H1 (cell line): ENCODE results near the gene TMEM253.

ENCODE experiments used
- CEBPB ChIP-seq: IDR thresholded peaks from 2 replicates; pipeline ENCODE4 v1.6.1; 2012; ENCODE audit warnings: low read depth, low read length
- CHD1 ChIP-seq: IDR thresholded peaks from 2 replicates; pipeline ENCODE4 v1.6.1; 2012; ENCODE audit warnings: low read depth, low read length, improper control_type of control experiment
- CTCF ChIP-seq, 3 experiments: IDR thresholded peaks; 1 replicate in 2 of 3; 2 replicates in 1 of 3; pipeline versions ENCODE4 v1.5.1 to v1.6.1; 2011; ENCODE audit warnings: low read length in 3 of 3, mild to moderate bottlenecking in 3 of 3, inconsistent platforms in 2 of 3, low read depth in 1 of 3, moderate library complexity in 1 of 3; ENCODE audit not compliant: insufficient read depth in 1 of 3; ENCODE audit errors: control extremely low read depth in 1 of 3
- EGR1 ChIP-seq: IDR thresholded peaks from 2 replicates; pipeline ENCODE4 v1.6.1; 2011; ENCODE audit warnings: low read depth, low read length, borderline replicate concordance
- EZH2 ChIP-seq: fragments of 200-600 bp; sonication (generic); IDR thresholded peaks from 2 replicates; pipeline ENCODE4 v1.7.1; 2012; ENCODE audit warnings: low read depth, mild to moderate bottlenecking, moderate library complexity, low read length, inconsistent platforms; ENCODE audit not compliant: severe bottlenecking
- POLR2AphosphoS5 ChIP-seq: IDR thresholded peaks from 2 replicates; pipeline ENCODE4 v1.6.1; 2011; ENCODE audit warnings: low read depth, low read length
- SP4 ChIP-seq: IDR thresholded peaks from 2 replicates; pipeline ENCODE4 v1.6.1; 2012; ENCODE audit warnings: low read length, inconsistent platforms
- TBP ChIP-seq: IDR thresholded peaks from 2 replicates; pipeline ENCODE4 v1.6.1; 2011; ENCODE audit warnings: low read depth, low read length, improper control_type of control experiment
- USF2 ChIP-seq: IDR thresholded peaks from 2 replicates; pipeline ENCODE4 v1.6.1; 2011; ENCODE audit warnings: low read length, improper control_type of control experiment
- YY1 ChIP-seq: IDR thresholded peaks from 2 replicates; pipeline ENCODE4 v1.6.1; 2011; ENCODE audit warnings: low read depth, mild to moderate bottlenecking, low read length

DNA sequence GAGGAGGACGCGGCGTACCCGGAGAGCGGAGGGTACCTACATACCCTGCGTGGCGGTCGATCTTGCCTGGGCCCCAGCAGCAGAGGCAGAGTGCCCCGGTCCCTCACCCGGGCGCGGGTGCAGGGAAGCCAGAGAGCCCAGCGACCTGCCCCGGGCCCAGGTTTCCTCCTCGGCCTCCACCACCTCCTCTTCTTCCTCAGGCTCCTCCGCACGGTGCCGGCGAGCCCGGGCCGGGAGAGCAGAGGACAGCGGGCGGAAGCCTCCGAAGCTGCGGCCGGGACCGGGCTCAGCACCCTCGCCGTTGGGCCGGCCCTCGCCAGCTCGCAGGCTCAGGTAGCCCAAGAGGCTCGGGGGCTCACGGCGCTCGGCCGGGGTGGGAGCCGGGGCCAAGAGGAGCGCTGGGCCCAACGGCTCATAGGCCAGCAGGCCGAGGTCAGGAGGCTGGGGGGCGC is 9.0 kb upstream of the TMEM253 start:
- TF ChIP-seq EZH2 (no peak), EGR1 (no peak), CHD1 (no peak), SP4 (no peak), CTCF (IDR thresholded peaks at IDR 0.05; ENCODE audit: control extremely low read depth in 1 of 3, insufficient read depth in 1 of 3, low read depth in 1 of 3, low read length in 3 of 3) (no peak), POLR2AphosphoS5 (no peak; the same call in 1 of the 2 replicates), YY1 (no peak), USF2 (no peak), TBP (no peak), CEBPB (no peak)
